NOMO-1 treated with DMSO at 0.1 percent for 48 hours (cell line): Measurements from ENCODE around the gene CAMSAP2.
"Not testable (repeated sequence)": the region's sequence is repeated elsewhere in the genome, so short reads cannot be mapped to it uniquely, and the experiment has no call there.

Experiments used
- DNase-seq: peaks from one replicate; lab custom pipeline; 2025; ENCODE audit not compliant: unreplicated experiment; lab: John Stamatoyannopoulos, UW

CAMSAP2 gene

DNA sequence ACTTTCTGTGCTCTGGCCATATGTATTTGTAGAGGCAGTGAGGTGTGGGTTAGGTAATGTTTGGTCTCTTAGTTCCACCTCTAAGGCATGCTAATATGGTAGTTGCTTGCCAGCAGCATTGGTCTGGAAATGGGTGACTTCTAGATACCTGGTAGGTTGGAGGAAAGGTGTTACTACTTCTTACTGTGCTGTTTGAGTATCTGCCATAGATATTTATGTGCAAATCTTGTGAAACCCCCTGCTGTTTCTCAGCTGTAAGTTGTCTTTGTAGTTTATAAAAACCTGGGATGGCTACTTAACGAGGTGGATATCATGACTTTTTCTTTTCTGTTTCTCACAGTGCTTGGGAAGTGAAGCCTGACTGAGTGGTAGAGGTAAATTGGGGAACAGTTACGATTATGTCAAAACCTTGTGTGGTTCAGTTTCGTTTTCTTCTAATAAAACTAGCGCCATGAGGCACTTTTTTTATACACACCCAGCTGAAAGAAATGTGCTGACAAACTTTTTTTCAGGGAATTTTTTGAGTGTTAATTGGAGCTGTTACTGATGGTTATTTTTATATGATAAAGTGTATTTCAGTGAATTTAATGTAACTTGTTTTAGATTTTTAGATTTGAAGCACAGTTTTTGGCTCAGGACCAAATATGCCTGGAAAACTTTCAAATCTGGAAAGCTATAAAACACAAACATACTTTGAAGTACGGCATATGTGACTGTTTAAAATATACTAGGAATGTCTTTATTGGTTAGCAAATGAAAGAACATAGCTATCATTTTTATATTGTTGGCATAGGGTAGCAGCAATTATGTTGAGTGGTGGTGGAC is 42.1 kb downstream of the CAMSAP2 start:
- peak; percentile 35 for DNase-seq

DNA sequence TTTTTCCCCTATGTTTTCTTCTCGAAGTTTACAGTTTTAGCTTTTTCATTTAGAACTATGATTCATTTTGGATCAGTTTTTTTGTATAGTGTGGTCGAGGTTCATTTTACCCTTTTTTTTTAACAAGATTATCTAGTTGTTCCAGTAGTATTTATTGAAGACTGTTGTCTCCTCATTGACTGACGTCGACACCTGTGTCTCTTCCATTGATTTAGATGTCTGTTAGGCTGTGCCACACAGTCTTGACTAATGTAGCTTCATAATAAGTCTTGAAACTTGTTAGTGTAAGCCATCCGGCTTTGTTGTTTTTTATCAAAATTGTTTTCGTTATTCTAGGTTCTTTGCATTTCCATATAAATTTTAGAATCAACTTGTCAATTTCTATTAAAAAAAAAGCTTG is 45.2 kb downstream of the CAMSAP2 start:
- no peak for DNase-seq

DNA sequence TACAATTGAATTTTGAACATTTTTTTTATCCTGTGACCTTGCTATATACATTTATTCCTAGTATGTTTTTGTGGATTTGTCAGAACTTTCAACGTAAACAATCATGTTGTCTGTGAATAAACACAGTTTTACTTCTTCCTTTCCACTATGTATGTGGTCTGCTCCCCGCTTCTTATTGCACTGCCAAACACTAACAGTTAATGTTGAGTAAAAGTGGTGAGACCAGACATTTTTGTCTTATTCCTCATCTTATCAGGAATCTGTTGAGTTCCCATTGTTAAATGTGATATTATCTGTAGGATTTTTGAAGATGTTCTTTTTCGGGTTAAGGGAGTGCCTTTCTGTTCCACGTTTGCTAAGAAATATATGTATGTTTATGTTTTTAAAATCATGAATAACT is 45.9 kb downstream of the CAMSAP2 start:
- no peak for DNase-seq

DNA sequence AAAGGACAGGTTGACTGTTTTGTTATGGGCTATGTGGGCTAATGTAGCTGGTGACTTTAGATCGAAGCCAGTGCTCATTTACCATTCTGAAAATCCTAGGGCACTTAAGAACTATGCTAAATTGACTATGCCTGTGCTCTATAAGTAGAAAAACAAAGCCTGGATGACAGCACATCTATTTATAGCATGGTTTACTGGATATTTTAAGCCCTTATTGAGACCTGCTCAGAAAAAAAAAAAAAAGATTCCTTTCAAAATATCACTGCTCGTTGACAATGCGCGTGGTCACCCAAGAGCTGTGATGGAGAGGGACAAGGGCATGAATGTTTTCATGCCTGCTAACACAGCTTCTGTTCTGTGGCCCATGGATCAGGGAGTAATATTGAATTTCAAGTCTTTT is 48.1 kb downstream of the CAMSAP2 start:
- no peak for DNase-seq

DNA sequence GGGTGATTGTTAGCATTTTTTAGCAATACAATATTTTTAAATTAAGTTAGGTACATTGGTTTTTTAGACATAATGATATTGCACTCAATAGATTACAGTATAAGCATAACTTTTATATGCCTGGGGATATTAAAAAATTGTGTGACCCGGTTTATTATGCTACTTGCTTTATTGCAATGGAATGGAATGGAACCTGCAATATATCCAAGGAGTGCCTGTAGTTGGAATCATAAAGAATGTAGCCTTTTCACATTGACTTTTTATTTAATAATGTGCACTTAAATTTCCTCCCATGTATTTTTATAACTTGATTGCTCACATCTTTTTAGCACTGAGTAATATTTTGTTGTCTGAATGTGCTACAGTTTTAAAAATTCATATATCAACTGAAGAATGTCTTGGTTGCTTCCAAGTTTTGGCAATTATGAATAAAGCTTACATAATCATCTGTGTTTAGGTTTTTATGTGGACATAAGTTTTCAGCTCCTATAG is 49.2 kb downstream of the CAMSAP2 start:
- no peak for DNase-seq

DNA sequence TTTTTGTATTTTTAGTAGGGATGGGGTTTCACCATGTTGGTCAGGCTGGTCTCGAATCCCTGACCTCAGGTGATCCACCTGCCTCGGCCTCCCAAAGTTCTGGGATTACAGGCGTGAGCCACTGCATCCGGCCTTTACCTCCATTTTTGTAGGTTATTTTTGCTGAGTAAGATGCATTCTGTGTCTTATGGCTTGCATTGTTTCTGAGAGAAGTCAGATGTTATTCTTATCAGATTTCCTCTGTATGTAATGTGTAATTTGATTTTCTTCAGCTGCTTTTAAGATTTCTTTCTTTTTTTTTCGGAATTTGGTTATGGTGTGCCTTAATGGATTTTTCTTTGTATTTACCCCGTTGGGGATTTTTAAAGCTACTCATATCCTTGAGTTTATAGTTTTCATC is 52.3 kb downstream of the CAMSAP2 start:
- not testable (repeated sequence) for DNase-seq

DNA sequence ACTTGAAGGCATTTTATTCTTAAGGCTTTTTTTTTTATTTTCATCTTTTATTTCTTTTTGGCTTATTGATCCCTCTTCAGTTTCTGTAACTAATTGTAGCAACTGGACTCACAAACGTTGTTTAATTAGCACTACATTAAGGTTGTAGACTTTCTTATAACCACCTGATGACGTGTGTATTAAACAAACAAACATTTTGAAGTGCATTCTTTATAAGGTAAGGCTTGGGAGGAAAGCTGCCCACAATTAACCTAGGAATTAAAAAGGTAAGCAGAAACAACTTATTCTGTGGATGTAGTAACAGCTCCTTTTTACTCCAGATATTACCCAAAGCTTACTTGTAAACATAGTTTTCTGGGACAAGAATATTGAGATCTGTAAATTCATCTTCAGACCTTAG is 55.0 kb downstream of the CAMSAP2 start:
- DNase-seq: no peak

DNA sequence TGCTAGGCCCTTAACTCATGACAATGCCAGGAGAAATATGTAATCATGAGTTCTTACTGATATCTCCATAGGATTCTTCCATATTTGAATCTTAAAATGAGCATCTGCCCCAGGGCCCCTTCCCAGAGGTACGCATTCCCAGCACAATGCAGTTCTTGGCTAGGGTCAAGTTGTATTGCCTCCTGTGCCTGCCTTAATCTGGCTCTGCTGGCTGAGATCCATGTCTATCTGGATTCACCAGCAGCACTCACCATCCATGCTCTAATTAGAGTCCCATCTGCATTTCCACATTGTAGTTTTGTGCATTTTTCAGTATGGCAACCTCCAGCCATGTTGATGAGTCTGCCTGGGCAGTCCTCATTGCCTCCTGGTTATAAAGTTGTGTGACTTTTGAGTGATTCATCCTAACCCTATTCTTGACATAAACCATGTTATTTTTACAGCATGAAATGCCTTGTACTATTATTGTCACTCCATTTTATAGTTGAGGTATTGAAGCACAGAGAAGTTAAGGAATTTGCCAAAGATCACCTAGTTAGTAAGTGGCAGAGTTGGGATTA is 55.9 kb downstream of the CAMSAP2 start:
- DNase-seq: no peak

DNA sequence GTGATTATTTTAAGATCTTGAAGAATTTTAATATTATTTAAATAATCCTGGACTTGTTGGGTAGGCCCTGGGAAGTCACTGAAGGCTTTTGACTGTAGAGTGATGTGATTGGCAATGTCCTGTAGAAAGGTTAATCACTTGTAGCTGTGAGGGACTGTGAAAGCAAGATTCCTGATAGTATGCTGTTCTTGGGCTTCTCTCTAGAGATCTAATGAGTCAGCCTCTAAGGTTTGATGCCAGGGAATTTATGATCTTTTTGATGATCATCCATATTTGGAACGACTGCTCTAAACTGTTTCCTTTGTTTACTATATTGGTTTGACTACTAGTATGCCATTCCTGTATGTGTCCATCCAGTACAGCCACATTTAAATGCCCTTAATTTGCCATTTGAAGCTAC is 56.5 kb downstream of the CAMSAP2 start:
- no peak for DNase-seq

DNA sequence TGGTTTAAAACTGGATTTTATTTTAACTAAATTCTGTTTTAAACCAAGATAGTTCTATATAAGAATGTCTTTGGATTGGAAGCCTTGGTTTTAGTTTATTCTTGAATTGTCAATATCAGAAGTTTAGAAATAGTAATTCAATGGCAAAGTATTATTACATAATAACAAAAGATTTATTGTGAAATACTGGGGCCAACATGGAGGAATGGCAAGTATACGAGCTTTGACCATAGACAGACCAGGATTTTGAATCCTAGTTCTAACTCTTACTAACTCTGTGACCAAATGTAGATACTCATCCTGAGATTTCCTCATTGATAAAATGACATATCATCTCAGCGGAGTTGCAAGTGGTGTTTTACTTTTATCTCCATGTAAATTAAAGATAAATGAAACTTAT is 63.3 kb downstream of the CAMSAP2 start:
- no peak for DNase-seq

DNA sequence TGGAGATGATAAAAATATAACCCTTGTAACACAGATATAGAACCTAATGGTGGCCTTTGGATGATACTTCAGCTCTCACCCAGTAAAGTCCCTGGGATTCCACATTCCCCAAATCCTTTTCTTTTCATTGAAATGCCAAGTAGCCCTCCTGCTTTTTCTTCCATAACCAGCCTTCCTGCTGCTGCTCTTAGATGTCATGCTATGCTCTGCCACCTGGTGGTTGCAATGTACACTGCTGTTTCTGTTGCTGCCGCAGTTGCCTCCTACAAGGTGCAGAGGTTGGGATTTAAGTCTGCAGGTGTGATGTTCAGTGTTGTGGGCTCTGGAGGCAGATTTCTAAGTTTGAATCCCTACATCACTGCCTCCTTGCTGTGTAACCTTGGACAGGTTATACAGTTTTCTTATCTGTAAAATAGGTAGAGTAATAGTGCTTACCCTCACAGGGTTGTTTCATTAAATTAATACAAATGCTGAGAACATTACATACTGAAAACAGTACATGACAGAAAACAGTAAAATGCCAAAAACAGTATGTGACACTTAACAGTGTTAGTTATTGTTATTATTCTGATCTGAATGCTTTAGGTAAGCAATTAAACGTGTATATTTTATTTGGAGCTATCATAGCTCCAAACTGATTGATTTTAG is 64.3 kb downstream of the CAMSAP2 start:
- peak; percentile 59 for DNase-seq

DNA sequence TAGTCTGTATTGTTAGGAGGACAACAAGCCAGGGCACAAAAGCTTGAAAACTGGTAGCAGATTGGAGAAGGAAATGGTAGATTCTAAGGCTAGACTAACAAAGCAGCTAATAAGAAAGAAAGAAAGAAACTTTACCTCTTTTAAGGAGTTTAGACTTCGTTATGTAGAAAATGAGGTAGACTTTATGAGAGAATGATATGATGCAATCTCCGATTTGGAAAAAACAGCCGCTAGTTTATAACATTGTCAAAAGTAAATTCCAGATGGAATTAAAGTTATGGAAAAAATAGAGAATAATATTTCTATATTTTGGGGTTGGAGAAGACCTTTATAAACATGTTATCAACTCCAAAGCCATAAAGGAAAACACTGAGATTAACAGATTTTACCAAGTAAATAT is 67.0 kb downstream of the CAMSAP2 start:
- no peak for DNase-seq

DNA sequence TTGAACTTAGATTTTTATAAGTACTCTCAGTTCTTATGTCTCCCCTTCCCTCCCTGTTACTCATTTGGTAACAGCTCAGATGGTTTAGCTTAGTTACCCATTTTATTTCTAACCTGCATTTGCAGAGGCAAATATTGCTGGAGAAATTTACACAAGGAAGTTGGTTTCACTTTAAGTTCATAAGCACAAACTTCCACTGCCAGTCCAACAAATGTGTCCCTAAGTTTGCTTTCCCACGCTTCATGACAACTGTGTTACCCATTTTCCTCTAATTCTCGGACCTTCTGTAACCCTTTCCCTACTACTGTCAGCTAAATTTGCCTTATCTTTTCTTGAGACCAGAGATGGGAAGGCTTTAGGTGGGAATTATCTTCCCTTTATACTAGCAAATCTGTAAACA is 70.2 kb downstream of the CAMSAP2 start:
- no peak for DNase-seq

DNA sequence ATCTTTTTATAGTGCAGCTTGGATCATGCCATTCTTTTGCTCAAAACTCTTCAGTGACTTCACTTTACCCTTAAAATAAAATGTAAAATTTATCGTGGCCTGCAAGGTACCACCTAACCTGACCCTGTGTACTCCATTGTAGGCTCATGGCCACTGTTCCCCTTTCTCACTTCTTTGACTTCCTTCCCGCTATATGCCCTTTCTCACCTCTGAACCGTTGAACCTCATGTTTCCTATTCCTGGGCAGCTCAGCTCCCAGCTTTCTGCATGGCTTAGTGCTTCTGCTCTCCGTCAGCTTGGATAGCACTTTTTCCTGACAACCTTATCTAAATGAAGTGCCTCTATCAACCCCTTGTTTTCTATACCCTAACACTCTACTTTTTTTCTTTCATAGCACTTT is 73.0 kb downstream of the CAMSAP2 start:
- no peak for DNase-seq

DNA sequence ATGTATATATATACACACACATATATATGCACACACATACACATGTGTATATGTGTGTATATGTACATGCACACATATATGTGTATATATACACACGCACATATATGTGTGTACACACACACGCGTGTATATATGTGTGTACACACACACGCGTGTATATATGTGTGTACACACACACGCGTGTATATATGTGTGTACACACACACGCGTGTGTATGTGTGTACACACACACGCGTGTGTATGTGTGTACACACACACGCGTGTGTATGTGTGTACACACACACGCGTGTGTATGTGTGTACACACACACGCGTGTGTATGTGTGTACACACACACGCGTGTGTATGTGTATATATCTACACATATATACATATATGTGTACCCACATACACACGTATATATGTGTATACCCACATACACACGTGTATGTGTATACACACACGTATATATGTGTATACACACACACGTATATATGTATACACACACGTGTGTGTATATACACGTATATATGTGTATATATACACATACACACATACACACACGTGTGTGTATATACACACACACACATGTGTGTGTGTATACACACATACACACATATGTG is 78.0 kb downstream of the CAMSAP2 start:
- not testable (repeated sequence) for DNase-seq

DNA sequence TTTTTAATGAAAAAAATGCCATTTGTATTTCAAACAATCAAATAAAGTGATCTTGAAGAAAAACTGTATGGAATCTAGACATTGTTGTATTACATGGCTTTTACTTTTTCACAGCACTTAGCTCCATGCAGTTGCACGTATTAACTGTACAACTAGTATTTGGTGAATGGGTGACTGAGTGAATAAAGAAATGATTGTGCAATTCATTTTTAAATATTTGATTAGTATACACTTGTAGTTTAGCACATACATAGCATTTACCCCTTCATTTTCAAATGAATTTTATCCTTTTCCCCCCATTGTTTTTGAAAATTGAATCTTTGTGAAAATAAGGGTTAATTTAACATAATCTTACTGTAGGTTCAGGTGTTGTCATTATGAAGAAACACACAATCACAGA is 79.6 kb downstream of the CAMSAP2 start:
- DNase-seq: no peak

DNA sequence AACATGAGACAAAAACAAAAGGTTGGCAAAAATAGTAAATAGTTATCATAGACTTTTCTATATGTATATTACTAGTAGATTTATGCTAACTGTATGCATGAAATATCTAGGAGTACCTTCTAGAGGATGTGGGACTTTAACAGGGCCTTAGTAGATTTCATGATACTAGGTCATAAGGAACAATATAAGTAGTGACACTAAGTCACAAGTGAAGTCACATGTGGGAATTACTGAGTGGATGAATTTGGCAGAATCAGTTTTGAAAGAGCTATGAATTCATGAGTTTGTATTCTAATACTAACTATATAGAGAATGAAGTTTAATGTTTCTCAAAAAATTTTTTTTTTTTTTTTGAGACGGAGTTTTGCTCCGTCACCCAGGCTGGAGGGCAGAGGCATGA is 81.0 kb downstream of the CAMSAP2 start:
- no peak for DNase-seq

DNA sequence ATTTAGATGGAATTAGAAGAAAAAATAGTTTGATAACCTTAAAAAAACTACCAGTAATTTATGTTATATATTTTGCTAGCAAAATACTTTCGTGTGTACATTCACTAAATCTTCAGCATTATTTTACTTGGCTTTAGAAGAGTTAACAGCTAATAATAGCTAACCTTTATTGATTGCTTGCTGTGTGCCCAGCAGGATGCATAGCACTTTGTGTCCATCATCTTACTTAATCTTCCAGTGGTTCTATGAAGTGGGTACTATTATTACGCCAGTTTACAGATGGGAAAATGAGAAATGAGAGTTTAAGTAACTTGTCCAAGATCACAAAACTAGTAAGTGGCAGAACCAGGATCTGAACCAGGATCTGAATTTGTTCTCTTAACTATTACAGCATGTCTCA is 92.4 kb downstream of the CAMSAP2 start:
- no peak for DNase-seq

DNA sequence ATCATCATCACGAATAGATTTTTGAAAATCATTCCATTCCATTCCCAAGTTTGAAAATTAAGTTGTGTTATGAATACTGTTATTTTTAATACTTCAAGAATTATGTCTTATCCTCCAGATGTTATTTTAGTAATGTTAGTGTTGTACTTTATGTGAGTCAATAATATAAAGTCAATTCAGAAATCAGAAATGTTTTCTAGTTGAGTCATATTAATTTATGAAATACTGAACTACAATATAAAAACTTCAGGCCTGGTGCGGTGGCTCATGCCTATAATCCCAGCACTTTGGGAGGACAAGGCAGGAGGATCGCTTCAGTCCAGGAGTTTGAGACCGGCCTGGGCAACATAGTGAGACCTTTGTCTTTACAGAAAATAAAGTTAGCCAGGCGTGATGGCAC is 95.7 kb downstream of the CAMSAP2 start:
- DNase-seq: no peak

DNA sequence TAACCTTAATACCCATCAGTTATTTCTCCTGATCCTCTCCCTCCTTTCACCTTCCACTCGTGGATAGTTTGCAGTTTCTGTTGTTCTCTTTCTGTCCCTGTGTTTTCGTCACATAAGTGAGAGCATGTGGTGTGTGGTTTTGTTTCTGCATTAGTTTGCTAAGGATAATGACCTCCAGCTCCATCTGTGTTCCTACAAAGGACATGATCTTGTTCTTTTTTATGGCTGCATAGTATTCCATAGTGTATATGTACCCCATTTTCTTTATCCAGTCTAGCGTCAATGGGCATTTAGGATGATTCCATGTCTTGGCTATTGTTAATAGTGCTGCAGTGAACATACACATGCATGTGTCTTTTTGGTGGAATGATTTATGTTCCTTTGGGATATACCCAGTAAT is 97.5 kb downstream of the CAMSAP2 start:
- no peak for DNase-seq

DNA sequence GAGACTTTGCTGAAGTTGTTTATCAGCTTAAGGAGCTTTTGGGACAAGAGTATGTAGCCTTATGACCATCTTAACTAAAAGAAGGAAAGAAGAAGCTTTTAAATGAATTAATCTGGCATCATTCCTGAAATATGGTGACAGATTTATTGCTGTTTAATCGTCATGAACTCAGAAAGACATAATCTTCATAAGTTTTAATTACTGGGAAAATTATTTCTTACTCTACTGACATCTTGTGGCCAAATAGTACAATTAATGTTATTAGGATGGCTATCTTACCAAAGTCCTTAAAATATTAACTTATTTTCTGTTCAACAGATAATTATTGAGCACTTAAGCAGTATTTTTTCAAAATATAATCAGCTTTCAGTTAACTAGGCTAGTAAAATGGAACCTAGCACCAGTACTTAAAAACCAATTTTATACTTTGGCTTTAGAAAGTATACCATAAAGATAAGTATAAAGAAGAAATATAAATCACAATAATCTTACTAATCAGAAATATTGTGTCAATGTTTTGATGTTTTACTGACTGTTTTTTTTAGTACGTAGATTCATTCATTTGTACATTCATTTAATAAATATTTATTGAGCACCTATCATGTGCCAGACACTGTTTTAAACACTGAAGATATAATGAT is 99.4 kb downstream of the CAMSAP2 start:
- peak; percentile 25 for DNase-seq
